HTERT RPE-1 (cell line): ENCODE measurements around the gene UST.
"Not testable (repeated sequence)": the region's sequence is repeated elsewhere in the genome, so short reads cannot be mapped to it uniquely, and the experiment has no call there.

ENCODE experiments used
- in situ Hi-C: fragments of 300-500 bp; cut with MboI; formaldehyde crosslinking; loops from 4 replicates; pipeline ENCODE4 v1.14.3; 2020; ENCODE audit warnings: low sequenced_read_pairs

The UST gene

GRCh38 chr6:149031201-149031858, 284.5 kb downstream of the UST start:
- in situ Hi-C loops = no loop called here

DNA sequence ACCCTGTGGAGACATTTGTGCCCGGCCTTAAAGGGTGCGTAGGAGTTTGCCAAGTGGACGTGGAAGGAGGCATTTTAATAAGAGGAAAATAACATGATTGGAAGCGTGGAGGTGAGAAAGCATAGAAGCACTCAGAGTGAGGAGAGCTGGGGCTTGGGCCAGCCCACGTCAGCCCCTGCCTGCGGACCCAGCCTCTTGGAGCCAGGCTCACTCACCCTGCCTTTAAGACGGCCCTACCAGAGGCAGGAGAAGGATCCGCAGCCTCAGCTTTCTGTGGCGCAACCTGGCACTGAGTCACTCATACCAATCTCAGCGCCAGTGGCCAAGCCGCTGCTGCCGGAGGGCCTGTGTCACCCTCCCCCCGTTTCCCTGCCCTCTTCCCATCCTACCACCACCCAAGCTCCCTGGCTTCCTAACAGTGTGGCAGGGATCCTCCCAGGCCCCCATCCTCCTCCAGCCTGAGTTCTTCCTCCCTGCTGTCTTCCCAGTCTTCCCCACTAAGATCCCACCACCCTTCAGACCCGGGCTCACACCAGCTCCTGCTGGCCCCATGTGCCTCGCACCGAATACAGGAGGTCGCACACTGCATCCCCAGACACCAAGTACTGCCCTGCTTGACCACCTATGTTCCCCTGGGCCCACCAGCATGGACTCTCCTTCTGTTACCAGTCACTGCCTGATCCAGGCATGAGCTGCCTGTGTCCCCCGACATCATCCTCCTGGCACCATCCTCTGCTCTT, 285.2 kb downstream of the UST start:
- in situ Hi-C loops = no loop called here

GRCh38 chr6:149032599-149033405, 286.0 kb downstream of the UST start:
- in situ Hi-C loops = no loop called here

DNA sequence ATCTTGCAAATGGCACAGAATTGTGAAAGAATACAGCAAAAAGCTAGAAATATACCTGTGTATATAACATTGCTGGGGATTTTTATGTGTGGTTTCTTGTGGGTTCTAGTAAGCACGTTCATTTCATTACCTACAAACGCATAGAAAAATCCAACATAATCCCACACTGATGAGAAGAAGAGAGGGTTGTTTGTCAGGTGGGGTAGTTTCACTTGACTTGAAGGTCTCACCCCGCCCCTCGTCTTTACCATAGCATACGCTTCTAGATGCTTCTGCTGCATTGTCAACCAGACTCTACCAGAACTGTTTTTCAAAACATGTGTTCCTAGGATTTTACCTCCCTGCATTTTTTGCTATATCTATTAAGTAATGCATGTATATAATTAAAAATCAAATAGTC, 286.6 kb downstream of the UST start:
- in situ Hi-C loops = no loop called here

DNA sequence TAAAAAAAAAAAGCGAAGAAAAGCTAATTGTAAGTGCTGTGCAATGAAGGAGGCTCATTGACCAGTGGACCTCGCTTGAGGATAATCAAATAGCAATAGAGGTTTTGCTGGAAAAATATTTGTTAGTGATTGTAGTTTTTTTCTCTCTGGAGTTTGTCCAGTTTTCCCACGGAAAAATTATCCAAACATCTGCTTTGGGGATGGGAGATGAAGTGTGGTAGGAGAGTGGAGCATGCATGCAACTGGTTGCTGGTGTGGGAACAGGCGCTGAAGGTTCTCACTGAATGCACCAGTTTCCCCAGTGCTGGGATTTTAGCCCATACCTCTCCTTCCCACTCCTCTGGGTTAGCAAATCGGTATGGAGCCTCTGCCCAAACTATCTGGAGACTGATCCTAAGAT, 288.9 kb downstream of the UST start:
- in situ Hi-C loops = no loop called here

DNA sequence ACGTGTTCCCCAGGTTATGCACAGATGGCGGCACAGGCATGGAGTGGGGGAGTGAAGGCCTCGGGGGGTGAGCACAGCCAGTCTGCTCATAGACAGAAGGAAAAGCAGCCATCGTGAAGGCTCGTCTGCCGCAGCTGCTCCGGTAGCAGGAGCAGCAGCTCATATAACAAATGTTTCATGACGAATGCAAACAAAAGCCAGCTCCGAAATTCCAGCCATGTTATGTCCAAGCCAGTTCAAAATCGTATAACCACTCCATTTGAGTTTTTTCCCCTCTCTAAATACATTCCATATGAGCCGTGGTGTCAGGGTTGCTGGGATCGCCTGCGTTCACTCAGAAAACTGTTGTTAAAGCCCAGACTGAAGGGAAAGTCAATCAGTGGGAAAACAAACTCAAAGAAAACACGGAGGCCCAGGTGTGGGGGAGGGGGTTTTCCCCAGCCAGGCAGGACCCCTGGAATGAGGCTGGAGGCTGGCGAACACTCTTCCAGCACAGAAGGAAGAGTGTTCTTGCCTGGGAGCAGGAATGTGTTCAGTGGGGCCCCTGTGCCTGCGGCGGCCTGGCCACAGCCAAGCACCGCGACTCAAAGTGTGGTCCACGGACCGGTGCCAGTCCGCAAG, 290.3 kb downstream of the UST start:
- in situ Hi-C loops = no loop called here

DNA sequence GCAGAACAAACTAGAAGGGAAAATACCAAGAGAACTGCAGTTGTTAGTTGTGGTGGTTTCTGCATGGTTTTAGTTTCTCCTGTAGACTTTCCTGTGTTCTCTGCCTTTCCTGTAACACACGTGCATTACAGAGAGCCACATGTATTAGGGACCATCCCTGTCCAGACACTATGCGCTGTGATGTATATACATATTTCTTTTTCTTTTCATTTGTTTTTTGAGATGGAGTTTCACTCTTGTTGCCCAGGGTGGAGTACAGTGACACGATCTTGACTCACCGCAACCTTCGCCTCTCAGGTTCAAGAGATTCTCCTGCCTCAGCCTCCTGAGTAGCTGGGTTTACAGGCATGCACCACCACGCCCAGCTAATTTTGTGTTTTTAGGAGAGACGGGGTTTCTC, 292.2 kb downstream of the UST start:
- in situ Hi-C loops = not testable (repeated sequence)

GRCh38 chr6:149041953-149042352, 295.1 kb downstream of the UST start:
- in situ Hi-C loops = no loop called here

DNA sequence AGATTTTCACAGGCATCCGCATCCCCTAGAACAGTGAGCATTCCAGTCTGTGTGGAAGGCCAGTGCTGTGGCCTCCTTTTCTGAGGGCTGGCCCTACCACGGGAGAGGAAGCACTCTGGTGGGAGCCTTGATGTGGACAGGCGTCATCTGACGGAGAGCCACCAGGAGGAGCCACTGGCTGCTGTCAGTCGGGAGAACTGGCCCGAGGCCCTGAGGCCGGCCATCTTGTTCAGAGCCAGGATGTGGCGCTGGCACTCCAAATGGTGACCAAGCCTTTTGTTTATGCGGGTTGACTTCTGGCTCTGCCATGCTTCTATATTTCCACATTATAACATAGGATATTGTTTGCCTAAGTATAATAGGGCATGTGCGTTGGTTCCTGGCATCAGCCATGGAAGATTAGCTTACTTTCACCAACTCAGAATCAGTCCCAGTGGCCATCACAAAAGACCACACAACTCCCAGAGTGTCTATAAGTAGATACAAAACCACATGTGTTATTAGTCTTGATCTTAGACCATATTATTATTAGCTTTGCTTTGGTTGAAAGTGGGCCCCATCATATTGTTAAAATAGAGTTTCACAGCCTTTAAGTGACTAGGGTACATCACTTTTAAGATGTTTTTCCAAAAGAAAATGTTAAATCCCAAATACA, 296.8 kb downstream of the UST start:
- in situ Hi-C loops = no loop called here

DNA sequence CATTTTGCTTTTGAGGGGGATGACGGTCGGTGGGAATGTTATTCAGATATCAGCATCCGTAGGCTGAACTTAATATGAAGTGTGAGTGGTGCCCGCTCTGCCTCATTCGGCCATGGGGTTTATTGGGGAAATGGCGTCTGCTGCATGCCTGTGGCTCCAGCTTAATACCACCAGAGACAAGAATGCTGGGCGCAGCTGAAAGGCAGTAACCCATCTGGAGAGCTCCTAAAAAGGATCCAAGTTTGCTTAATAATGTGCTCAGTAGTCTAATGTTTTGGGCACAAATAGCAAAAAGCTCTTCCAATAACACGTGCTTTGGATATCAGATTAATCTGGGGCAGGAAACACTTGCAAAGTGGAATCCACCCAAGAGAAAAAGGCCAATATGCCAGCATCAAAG, 297.7 kb downstream of the UST start:
- in situ Hi-C loops = no loop called here

GRCh38 chr6:149045404-149045803, 298.6 kb downstream of the UST start:
- in situ Hi-C loops = no loop called here

DNA sequence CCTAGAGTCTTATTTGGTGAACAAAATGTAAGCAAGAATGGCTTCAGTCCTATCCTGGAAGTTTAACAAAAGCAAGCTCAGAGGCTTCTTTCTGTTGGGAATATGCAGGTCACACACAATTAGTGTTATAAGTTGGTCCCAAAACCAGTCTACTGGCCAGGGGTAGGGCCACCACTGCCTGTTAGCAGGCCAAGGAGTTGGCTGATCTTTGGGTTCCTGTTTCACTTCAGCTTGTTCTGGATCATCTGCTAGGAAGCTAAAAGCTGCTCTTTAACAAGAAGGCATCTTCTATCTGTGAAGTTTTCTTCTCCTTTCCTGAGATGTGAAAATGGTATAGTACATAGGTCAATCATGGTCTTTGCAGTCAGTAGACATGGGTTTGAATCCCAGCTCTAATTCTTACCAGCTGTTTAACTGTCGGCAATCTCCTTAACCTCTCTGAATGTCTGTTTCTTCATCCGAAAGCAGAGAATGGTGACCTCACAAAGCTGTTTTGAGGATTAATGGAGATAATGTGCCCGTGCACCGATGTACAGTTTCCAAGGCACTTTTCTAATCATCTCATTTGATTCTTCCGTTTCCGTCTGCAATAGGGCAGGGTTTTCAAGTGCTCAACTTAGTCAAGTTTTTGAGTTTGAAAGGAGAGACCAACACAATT, 299.5 kb downstream of the UST start:
- in situ Hi-C loops = no loop called here

- in situ Hi-C loops = no loop called here
These were observed 300.0 kb downstream of the UST start for GRCh38 chr6:149046822-149047246.

- in situ Hi-C loops = no loop called here
These were observed 302.4 kb downstream of the UST start for GRCh38 chr6:149049230-149049629.

DNA sequence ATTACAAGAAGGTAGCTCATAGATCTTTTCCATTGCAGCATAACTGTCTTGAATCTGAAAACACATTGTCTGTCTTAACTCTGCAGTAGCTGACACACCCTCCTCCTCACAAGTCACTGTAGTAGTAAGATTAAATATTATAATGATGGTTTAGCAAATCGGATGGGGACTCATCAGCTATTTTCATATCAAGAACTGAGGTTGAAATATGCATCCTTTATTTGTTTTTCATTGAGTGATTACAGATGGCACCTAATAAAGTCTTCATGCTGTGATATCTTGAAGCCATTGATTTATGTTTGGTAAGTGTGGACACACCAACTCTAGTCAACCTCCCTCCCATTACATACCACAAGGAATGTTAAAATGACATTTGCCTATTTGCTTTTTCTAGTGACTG, 303.3 kb downstream of the UST start:
- in situ Hi-C loops = no loop called here

- in situ Hi-C loops = no loop called here
These were observed 305.7 kb downstream of the UST start for GRCh38 chr6:149052350-149053106.

DNA sequence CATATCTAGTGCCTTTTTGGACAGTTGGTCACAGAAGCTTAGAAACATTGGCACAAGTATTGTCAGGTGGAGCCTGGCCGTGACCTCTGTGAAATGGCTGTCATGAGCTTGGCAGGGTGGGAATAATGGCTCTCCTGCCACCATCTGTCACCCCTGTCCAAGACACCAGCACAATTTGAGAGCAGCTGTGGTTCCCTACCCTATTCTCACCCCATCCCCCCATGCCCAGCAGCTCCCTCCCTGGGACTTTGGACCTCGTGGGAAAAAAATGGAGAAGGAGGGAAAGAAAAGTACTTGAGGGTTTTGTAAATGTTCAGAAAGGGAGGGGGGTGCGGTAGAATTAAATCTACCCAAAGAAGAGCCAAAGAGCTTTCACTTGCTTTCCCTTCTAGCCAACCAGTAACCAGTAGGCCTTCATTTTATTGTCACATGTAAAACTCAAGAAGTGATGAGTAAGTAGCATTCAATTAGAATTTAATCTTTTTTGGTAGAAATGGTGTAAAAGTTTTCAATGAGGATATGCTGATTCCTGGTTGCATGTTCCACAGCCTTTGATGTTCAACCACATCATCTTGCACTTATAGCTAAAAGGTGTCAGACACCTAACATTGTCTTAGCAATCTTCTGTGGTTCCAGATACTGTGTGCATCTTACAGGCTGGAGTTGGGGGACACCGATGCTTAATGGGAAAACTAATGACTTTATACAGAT, 307.2 kb downstream of the UST start:
- in situ Hi-C loops = no loop called here

DNA sequence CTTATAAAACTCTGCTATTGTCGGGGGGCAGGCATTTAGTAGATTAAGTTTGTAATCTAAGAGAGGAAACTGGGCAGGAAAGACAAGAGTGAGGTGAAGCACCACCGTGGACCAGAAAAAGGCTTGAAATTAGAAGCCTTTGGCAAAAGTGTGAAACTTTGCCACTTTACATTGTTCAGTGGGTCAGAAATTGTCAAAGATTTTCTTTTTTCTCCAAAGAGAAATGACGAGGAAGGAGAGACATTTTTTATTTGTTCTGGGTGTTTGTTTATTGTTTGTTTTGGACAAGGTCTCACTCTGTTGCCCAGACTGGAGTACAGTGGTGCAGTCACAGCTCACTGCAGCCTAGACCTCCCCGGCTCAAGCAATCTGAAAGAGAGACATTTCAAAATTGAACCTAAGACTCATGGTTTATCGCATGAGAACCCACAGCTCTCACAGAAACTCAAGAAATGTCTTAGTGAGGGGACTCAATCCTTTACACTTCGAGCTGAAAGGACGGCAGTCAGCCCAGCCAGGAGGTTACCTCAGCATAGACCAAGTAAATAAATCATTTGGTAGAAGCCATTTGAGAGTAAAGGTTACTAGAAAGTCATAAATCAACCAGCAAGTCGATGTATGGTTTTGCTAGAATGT, 307.8 kb downstream of the UST start:
- in situ Hi-C loops = no loop called here
